AG04449 (cell line): ENCODE data around the gene LHFPL6.

Experiments
- CTCF ChIA-PET: fragments of 350-600 bp; formaldehyde crosslinking; extraction: SDS; loops from one replicate; lab custom pipeline; 2021; ENCODE audit warnings: antibody characterized with exemption; lab: Yijun Ruan, JAX
- POLR2A ChIA-PET: fragments of 400-600, 350-600 bp; formaldehyde crosslinking; extraction: SDS; loops from one replicate; lab custom pipeline; 2020; ENCODE audit warnings: antibody characterized with exemption, inconsistent platforms; lab: Yijun Ruan, JAX
- DNase-seq: peaks from one replicate; pipeline ENCODE4 v3.0.0-alpha.2; 2010; ENCODE audit warnings: low read depth, low spot score
- H3K4me3 ChIP-seq: 2 replicates; pipeline ENCODE4 v1.5.1; 2011; ENCODE audit warnings: low read depth, mild to moderate bottlenecking, control low read depth, low read length
- CTCF ChIP-seq: IDR thresholded peaks from one replicate; pipeline ENCODE4 v1.5.1; 2011; ENCODE audit warnings: mild to moderate bottlenecking, moderate library complexity, low read length, control low read depth, inconsistent platforms; ENCODE audit not compliant: insufficient read depth; ENCODE audit errors: missing control alignments

The LHFPL6 gene

GRCh38 chr13:39296193-39296592, 306.8 kb downstream of the LHFPL6 start:
- CTCF ChIA-PET = no interaction called here

More at GRCh38 chr13:39296193-39296592, 306.8 kb downstream of the LHFPL6 start:
- no peak for TF ChIP-seq CTCF
- H3K4me3 ChIP-seq = no peak overlapping the region
- POLR2A ChIA-PET = no interaction called here
- DNase-seq = no peak
